ENCODE data around the gene ARVCF. TPM values are rescaled to one million over a fixed set of nuclear protein-coding genes. Genes with fewer than 3 reads are reported as not detected.
A peak's percentile ranks its signal among the peaks of the same experiment; 100 is the strongest.

The ARVCF gene
- total and polyA plus RNA-seq, 12 donors, result 22.2 to 58.9 (median 32.1) TPM

- Histone ChIP-seq H3K27ac (peak overlapping the region in 9 of 10 donors; percentile 86 to 99 (median 98)), H3K9me3 (no peaks in the 10 kb centered on the region), H3K36me3 (peaks cover 0 to 9% (median 0%) of the 10 kb centered on the region in 9 donors), H3K27me3 (peaks cover 0 to 26% (median 0%) of the 10 kb centered on the region in 7 donors), H3K4me3 (peak overlapping the region in 9 of 10 donors; percentile 82 to 99 (median 98)), H3K4me1 (peaks cover 30 to 65% (median 58%) of the 10 kb centered on the region in 9 donors)
- no peak for TF ChIP-seq CTCF (IDR thresholded peaks at IDR 0.05)
- DNase-seq, result no peak
- no peak for ATAC-seq
- WGBS, 2 donors, result 81 to 83% methylated on average over 8 of the region's 8 CpGs
- intact Hi-C loops (cut with DNase I), result loop anchor here in 4 of 10 donors (2.0 to 10.0 kb wide), 4 partner anchors 61 to 305 kb away; partner anchors contain the start of genes DGCR8 (in 4 of the 4), DGCR6L (in 1 of the 4), RANBP1 (in 1 of the 4) and TRMT2A (in 1 of the 4)
Measured at GRCh38 chr22:20019661-20020532, 3.3 kb upstream of the ARVCF start.

GRCh38 chr22:20018001-20018400, 1.4 kb upstream of the ARVCF start:
- Histone ChIP-seq H3K36me3 (peaks cover 0 to 1% (median 0%) of the 10 kb centered on the region in 9 donors), H3K9me3 (no peaks in the 10 kb centered on the region), H3K27me3 (peaks cover 0 to 26% (median 0%) of the 10 kb centered on the region in 7 donors), H3K4me1 (peaks cover 23 to 58% (median 47%) of the 10 kb centered on the region in 9 donors), H3K4me3 (no peak overlapping the region), H3K27ac (no peak overlapping the region)
- TF ChIP-seq CTCF (IDR thresholded peaks at IDR 0.05), result no peak
- intact Hi-C loops (cut with DNase I), result loop anchor here in 1 of 10 donors (5.0 kb wide), 1 partner anchor 64 kb away; the partner anchor contains the start of gene DGCR8
- 85 to 88% methylated on average over 5 of the region's 5 CpGs for whole genome bisulfite sequencing, 2 donors
- ATAC-seq (no peak), DNase-seq (no peak)

- H3K27me3 ChIP-seq, result peaks cover 0 to 26% (median 0%) of the 10 kb centered on the region in 7 donors
- H3K4me1 ChIP-seq, result peaks cover 20 to 58% (median 45%) of the 10 kb centered on the region in 9 donors
- WGBS, 2 donors, result 58 to 68% methylated on average over 9 of the region's 9 CpGs
- intact Hi-C loops (cut with DNase I), result loop anchor here in 1 of 10 donors (5.0 kb wide), 1 partner anchor 65 kb away; the partner anchor contains the start of gene DGCR8
- H3K4me3 ChIP-seq, result peak overlapping the region in 8 of 10 donors; percentile 34 to 95 (median 79)
- no peak for TF ChIP-seq CTCF (IDR thresholded peaks at IDR 0.05)
- DNase-seq, result no peak
- H3K27ac ChIP-seq, result no peak overlapping the region
- no peaks in the 10 kb centered on the region for H3K9me3 ChIP-seq
- no peaks in the 10 kb centered on the region for H3K36me3 ChIP-seq
- ATAC-seq, result no peak
Measured at GRCh38 chr22:20017622-20017958, 967 bp upstream of the ARVCF start.

- Histone ChIP-seq H3K27ac (peak overlapping the region in 6 of 10 donors; percentile 10 to 42 (median 31)), H3K9me3 (no peaks in the 10 kb centered on the region), H3K36me3 (no peaks in the 10 kb centered on the region), H3K4me3 (peak overlapping the region; percentile 51 to 96 (median 79)), H3K4me1 (peaks cover 10 to 49% (median 33%) of the 10 kb centered on the region in 9 donors), H3K27me3 (peaks cover 0 to 26% (median 0%) of the 10 kb centered on the region in 7 donors)
- DNase-seq, result peak in 1 of 2 donors; percentile 39
- intact Hi-C loops (cut with DNase I), result loop anchor here in 1 of 10 donors (5.0 kb wide), 1 partner anchor 66 kb away; the partner anchor contains the start of gene DGCR8
- ATAC-seq, result no peak
- no peak for TF ChIP-seq CTCF (IDR thresholded peaks at IDR 0.05)
- 1 to 2% methylated on average over 71 to 101 of the region's 101 CpGs for WGBS, 2 donors
Measured at GRCh38 chr22:20015971-20016733, 471 bp downstream of the ARVCF start.

Data from heart right ventricle (tissue), 16 donors.